ENCODE data around the gene MAGI3.
"Not testable (repeated sequence)": the region's sequence is repeated elsewhere in the genome, so short reads cannot be mapped to it uniquely, and the experiment has no call there.

MAGI3 gene

DNA sequence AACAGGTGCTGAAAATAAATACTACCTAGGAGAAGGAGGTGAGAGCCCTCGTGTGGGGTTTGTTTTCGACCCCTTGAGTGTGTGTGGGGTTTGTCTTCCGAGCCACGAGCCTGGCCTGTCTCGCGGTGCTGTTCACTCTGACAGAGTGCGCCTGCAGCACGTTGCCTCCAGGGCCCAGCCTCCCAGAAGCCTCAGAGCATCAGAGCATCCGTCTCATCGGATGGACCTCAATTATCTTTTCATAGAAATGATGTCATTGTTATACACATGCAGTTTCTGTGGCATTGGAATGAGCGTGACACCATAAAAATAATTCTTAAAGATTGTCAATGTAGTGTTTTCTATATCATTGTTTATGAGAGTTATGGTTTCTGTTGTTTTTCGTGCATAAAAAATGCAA, 119.5 kb downstream of the MAGI3 start:
- H3K27ac ChIP-seq (ENCODE audit: low read depth, low read length); H4K5ac ChIP-seq (ENCODE audit: low read length); H2BK5ac ChIP-seq (ENCODE audit: low read length); H3K79me1 ChIP-seq (ENCODE audit: low read length); H3K23ac ChIP-seq (ENCODE audit: low read length); H2BK120ac ChIP-seq (ENCODE audit: low read depth, low read length); H4K8ac ChIP-seq (ENCODE audit: low read depth, low read length); H3K79me2 ChIP-seq (ENCODE audit: control insufficient read depth, insufficient read depth, low read length); H3K56ac ChIP-seq (ENCODE audit: low read length); H3K4me3 ChIP-seq (ENCODE audit: low read length); H3K27me3 ChIP-seq (ENCODE audit: insufficient read depth, low read length, poor library complexity); H3K4me2 ChIP-seq (ENCODE audit: low read length); H3K36me3 ChIP-seq (ENCODE audit: control insufficient read depth, insufficient read depth, low read length); H2AK5ac ChIP-seq (ENCODE audit: low read length); H3K9ac ChIP-seq (ENCODE audit: low read length); H2BK15ac ChIP-seq (replicated peaks; ENCODE audit: low read depth); DNase-seq; H3K18ac ChIP-seq (ENCODE audit: low read length); H3K4me1 ChIP-seq (ENCODE audit: control insufficient read depth, low read depth, low read length); H3K4ac ChIP-seq (ENCODE audit: low read depth, low read length): not testable (repeated sequence)
- no CpG with 5 or more reads among the region's 12 CpGs for WGBS (ENCODE audit: extremely low coverage, insufficient coverage, low lambda C conversion rate)

GRCh38 chr1:113511269-113511668, 121.0 kb downstream of the MAGI3 start:
- no CpG with 5 or more reads among the region's 2 CpGs for WGBS (ENCODE audit: extremely low coverage, insufficient coverage, low lambda C conversion rate)

GRCh38 chr1:113515498-113515897, 125.2 kb downstream of the MAGI3 start:
- no peak overlapping the region for H3K9ac ChIP-seq (ENCODE audit: low read length)
- H3K4me2 ChIP-seq (ENCODE audit: low read length), result no peak overlapping the region
- no peak overlapping the region for H3K23ac ChIP-seq (ENCODE audit: low read length)
- H2BK5ac ChIP-seq (ENCODE audit: low read length), result no peak overlapping the region
- no peaks in the 10 kb centered on the region for H3K79me2 ChIP-seq (ENCODE audit: control insufficient read depth, insufficient read depth, low read length)
- no peak overlapping the region for H2AK5ac ChIP-seq (ENCODE audit: low read length)
- H2BK120ac ChIP-seq (ENCODE audit: low read depth, low read length), result no peak overlapping the region
- H2BK15ac ChIP-seq (replicated peaks; ENCODE audit: low read depth), result no peak overlapping the region
- no peak overlapping the region for H3K4ac ChIP-seq (ENCODE audit: low read depth, low read length)
- H4K5ac ChIP-seq (ENCODE audit: low read length), result no peak overlapping the region
- no peak overlapping the region for H3K4me3 ChIP-seq (ENCODE audit: low read length)
- no peak overlapping the region for H4K8ac ChIP-seq (ENCODE audit: low read depth, low read length)
- H3K18ac ChIP-seq (ENCODE audit: low read length), result no peak overlapping the region
- WGBS (ENCODE audit: extremely low coverage, insufficient coverage, low lambda C conversion rate), result no CpG with 5 or more reads among the region's 1 CpG
- H3K4me1 ChIP-seq (ENCODE audit: control insufficient read depth, low read depth, low read length), result peaks cover 3% of the 10 kb centered on the region
- no peak overlapping the region for H3K27ac ChIP-seq (ENCODE audit: low read depth, low read length)
- peak; percentile 16 for DNase-seq
- H3K79me1 ChIP-seq (ENCODE audit: low read length), result peaks cover 1% of the 10 kb centered on the region
- H3K27me3 ChIP-seq (ENCODE audit: insufficient read depth, low read length, poor library complexity), result no peaks in the 10 kb centered on the region
- no peaks in the 10 kb centered on the region for H3K36me3 ChIP-seq (ENCODE audit: control insufficient read depth, insufficient read depth, low read length)
- no peak overlapping the region for H3K56ac ChIP-seq (ENCODE audit: low read length)

More at GRCh38 chr1:113511269-113511668, 121.0 kb downstream of the MAGI3 start:
- H3K27me3 ChIP-seq (ENCODE audit: insufficient read depth, low read length, poor library complexity), result no peaks in the 10 kb centered on the region
- H3K36me3 ChIP-seq (ENCODE audit: control insufficient read depth, insufficient read depth, low read length), result no peaks in the 10 kb centered on the region
- no peak overlapping the region for H3K4me2 ChIP-seq (ENCODE audit: low read length)
- H3K27ac ChIP-seq (ENCODE audit: low read depth, low read length), result no peak overlapping the region
- no peak overlapping the region for H2AK5ac ChIP-seq (ENCODE audit: low read length)
- H3K79me2 ChIP-seq (ENCODE audit: control insufficient read depth, insufficient read depth, low read length), result no peaks in the 10 kb centered on the region
- no peak overlapping the region for H2BK15ac ChIP-seq (replicated peaks; ENCODE audit: low read depth)
- DNase-seq, result peak; percentile 8
- H3K4me1 ChIP-seq (ENCODE audit: control insufficient read depth, low read depth, low read length), result peaks cover 3% of the 10 kb centered on the region
- H4K8ac ChIP-seq (ENCODE audit: low read depth, low read length), result no peak overlapping the region
- H2BK5ac ChIP-seq (ENCODE audit: low read length), result no peak overlapping the region
- H3K18ac ChIP-seq (ENCODE audit: low read length), result no peak overlapping the region
- H3K4me3 ChIP-seq (ENCODE audit: low read length), result no peak overlapping the region
- H3K4ac ChIP-seq (ENCODE audit: low read depth, low read length), result no peak overlapping the region
- H2BK120ac ChIP-seq (ENCODE audit: low read depth, low read length), result no peak overlapping the region
- H3K56ac ChIP-seq (ENCODE audit: low read length), result no peak overlapping the region
- no peak overlapping the region for H3K9ac ChIP-seq (ENCODE audit: low read length)
- no peak overlapping the region for H3K23ac ChIP-seq (ENCODE audit: low read length)
- peaks cover 1% of the 10 kb centered on the region for H3K79me1 ChIP-seq (ENCODE audit: low read length)
- no peak overlapping the region for H4K5ac ChIP-seq (ENCODE audit: low read length)

DNA sequence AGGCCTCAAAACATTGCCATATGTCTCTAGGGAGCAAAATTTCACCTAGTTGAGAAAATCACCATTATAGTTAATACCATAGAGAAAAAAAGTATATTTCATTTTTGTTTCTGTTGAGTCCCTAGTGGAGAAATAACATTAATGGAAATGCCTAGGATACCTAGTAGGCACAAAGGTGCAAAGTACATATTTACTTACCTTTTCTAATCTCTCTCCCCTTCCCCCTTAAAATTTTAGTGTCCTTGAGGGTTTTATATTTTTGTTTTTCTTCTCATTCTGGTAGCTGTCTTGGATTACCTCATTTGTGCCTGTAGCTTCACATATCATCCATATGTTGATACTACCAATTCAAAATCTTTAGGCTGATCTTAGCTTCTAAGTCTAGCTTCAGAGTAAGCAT, 127.0 kb downstream of the MAGI3 start:
- H2BK5ac ChIP-seq (ENCODE audit: low read length), result no peak overlapping the region
- no peaks in the 10 kb centered on the region for H3K79me2 ChIP-seq (ENCODE audit: control insufficient read depth, insufficient read depth, low read length)
- H4K5ac ChIP-seq (ENCODE audit: low read length), result no peak overlapping the region
- no peaks in the 10 kb centered on the region for H3K79me1 ChIP-seq (ENCODE audit: low read length)
- no peak overlapping the region for H3K56ac ChIP-seq (ENCODE audit: low read length)
- no peak overlapping the region for H3K27ac ChIP-seq (ENCODE audit: low read depth, low read length)
- no peak overlapping the region for H3K9ac ChIP-seq (ENCODE audit: low read length)
- no peak overlapping the region for H2BK15ac ChIP-seq (replicated peaks; ENCODE audit: low read depth)
- H3K4me1 ChIP-seq (ENCODE audit: control insufficient read depth, low read depth, low read length), result peaks cover 3% of the 10 kb centered on the region
- DNase-seq, result no peak
- H3K23ac ChIP-seq (ENCODE audit: low read length), result no peak overlapping the region
- H2AK5ac ChIP-seq (ENCODE audit: low read length), result no peak overlapping the region
- no peak overlapping the region for H3K4me2 ChIP-seq (ENCODE audit: low read length)
- H2BK120ac ChIP-seq (ENCODE audit: low read depth, low read length), result no peak overlapping the region
- no peak overlapping the region for H4K8ac ChIP-seq (ENCODE audit: low read depth, low read length)
- H3K18ac ChIP-seq (ENCODE audit: low read length), result no peak overlapping the region
- H3K36me3 ChIP-seq (ENCODE audit: control insufficient read depth, insufficient read depth, low read length), result no peaks in the 10 kb centered on the region
- H3K27me3 ChIP-seq (ENCODE audit: insufficient read depth, low read length, poor library complexity), result no peaks in the 10 kb centered on the region
- H3K4ac ChIP-seq (ENCODE audit: low read depth, low read length), result no peak overlapping the region
- no peak overlapping the region for H3K4me3 ChIP-seq (ENCODE audit: low read length)

- H4K5ac ChIP-seq (ENCODE audit: low read length), result no peak overlapping the region
- no peak overlapping the region for H3K56ac ChIP-seq (ENCODE audit: low read length)
- peaks cover 3% of the 10 kb centered on the region for H3K4me1 ChIP-seq (ENCODE audit: control insufficient read depth, low read depth, low read length)
- no peak overlapping the region for H3K18ac ChIP-seq (ENCODE audit: low read length)
- H2AK5ac ChIP-seq (ENCODE audit: low read length), result no peak overlapping the region
- H3K27ac ChIP-seq (ENCODE audit: low read depth, low read length), result no peak overlapping the region
- no peaks in the 10 kb centered on the region for H3K79me1 ChIP-seq (ENCODE audit: low read length)
- DNase-seq, result no peak
- H3K23ac ChIP-seq (ENCODE audit: low read length), result no peak overlapping the region
- no peak overlapping the region for H2BK120ac ChIP-seq (ENCODE audit: low read depth, low read length)
- no peak overlapping the region for H2BK5ac ChIP-seq (ENCODE audit: low read length)
- H3K27me3 ChIP-seq (ENCODE audit: insufficient read depth, low read length, poor library complexity), result no peaks in the 10 kb centered on the region
- no peak overlapping the region for H3K4me2 ChIP-seq (ENCODE audit: low read length)
- H2BK15ac ChIP-seq (replicated peaks; ENCODE audit: low read depth), result no peak overlapping the region
- H3K4me3 ChIP-seq (ENCODE audit: low read length), result no peak overlapping the region
- no peaks in the 10 kb centered on the region for H3K36me3 ChIP-seq (ENCODE audit: control insufficient read depth, insufficient read depth, low read length)
- no peaks in the 10 kb centered on the region for H3K79me2 ChIP-seq (ENCODE audit: control insufficient read depth, insufficient read depth, low read length)
- no peak overlapping the region for H4K8ac ChIP-seq (ENCODE audit: low read depth, low read length)
- no peak overlapping the region for H3K9ac ChIP-seq (ENCODE audit: low read length)
- no peak overlapping the region for H3K4ac ChIP-seq (ENCODE audit: low read depth, low read length)
Observed at GRCh38 chr1:113517983-113518382, 127.7 kb downstream of the MAGI3 start.

- no peak overlapping the region for H3K18ac ChIP-seq (ENCODE audit: low read length)
- H3K27ac ChIP-seq (ENCODE audit: low read depth, low read length), result no peak overlapping the region
Observed at GRCh38 chr1:113519556-113519955, 129.2 kb downstream of the MAGI3 start.

More at GRCh38 chr1:113519556-113519955, 129.2 kb downstream of the MAGI3 start:
- Histone ChIP-seq H2BK5ac (ENCODE audit: low read length) (no peak overlapping the region), H3K9ac (ENCODE audit: low read length) (no peak overlapping the region), H3K4me2 (ENCODE audit: low read length) (no peak overlapping the region), H3K36me3 (ENCODE audit: control insufficient read depth, insufficient read depth, low read length) (no peaks in the 10 kb centered on the region), H3K23ac (ENCODE audit: low read length) (no peak overlapping the region), H4K5ac (ENCODE audit: low read length) (no peak overlapping the region), H3K79me1 (ENCODE audit: low read length) (no peaks in the 10 kb centered on the region), H3K4me1 (ENCODE audit: control insufficient read depth, low read depth, low read length) (peaks cover 3% of the 10 kb centered on the region), H2BK15ac (replicated peaks; ENCODE audit: low read depth) (no peak overlapping the region), H3K4ac (ENCODE audit: low read depth, low read length) (no peak overlapping the region), H4K8ac (ENCODE audit: low read depth, low read length) (no peak overlapping the region), H2BK120ac (ENCODE audit: low read depth, low read length) (peak overlapping the region; percentile 54), H3K27me3 (ENCODE audit: insufficient read depth, low read length, poor library complexity) (no peaks in the 10 kb centered on the region), H3K79me2 (ENCODE audit: control insufficient read depth, insufficient read depth, low read length) (no peaks in the 10 kb centered on the region), H3K4me3 (ENCODE audit: low read length) (no peak overlapping the region), H2AK5ac (ENCODE audit: low read length) (no peak overlapping the region), H3K56ac (ENCODE audit: low read length) (no peak overlapping the region)
- DNase-seq, result peak; percentile 24

Measured in mesendoderm (in vitro differentiated cells).